HepG2 (cell line): ENCODE results near the gene HSCB. TPM values are rescaled to one million over a fixed set of nuclear protein-coding genes. Genes with fewer than 3 reads are reported as not detected.
A peak's percentile ranks its signal among the peaks of the same experiment; 100 is the strongest.

Experiments used
- AGO2 ChIP-seq: fragments of 200-400 bp; formaldehyde crosslinking; optimal IDR thresholded peaks from 2 replicates; pipeline ENCODE3; 2017; ENCODE audit warnings: mild to moderate bottlenecking, low read depth, low read length, moderate library complexity
- GATA4 ChIP-seq: sonication (generic); IDR thresholded peaks from 2 replicates; pipeline ENCODE4 v1.6.1; 2016; ENCODE audit warnings: antibody characterized with exemption, low read depth, borderline replicate concordance
- GMEB2 ChIP-seq: IDR thresholded peaks from 2 replicates; pipeline ENCODE4 v1.6.1; 2016; ENCODE audit warnings: missing biosample characterization, missing genetic modification reagents, low read depth
- HNRNPL ChIP-seq: fragments of 200-400 bp; formaldehyde crosslinking; IDR thresholded peaks from 2 replicates; pipeline ENCODE4 v1.6.1; 2017; ENCODE audit warnings: mild to moderate bottlenecking, low read depth, low read length
- MAFF ChIP-seq: IDR thresholded peaks from 2 replicates; pipeline ENCODE4 v1.6.1; 2011; ENCODE audit warnings: low read depth, low read length, improper control_type of control experiment
- MIER3 ChIP-seq: IDR thresholded peaks from 2 replicates; pipeline ENCODE4 v1.6.1; 2016; ENCODE audit warnings: missing compliant biosample characterization, borderline replicate concordance
- NFE2L1 ChIP-seq: sonication (generic); formaldehyde crosslinking; IDR thresholded peaks from 2 replicates; pipeline ENCODE4 v1.4.0; 2020; ENCODE audit warnings: missing genetic modification reagents, mild to moderate bottlenecking, borderline replicate concordance
- PHF8 ChIP-seq: sonication (generic); formaldehyde crosslinking; IDR thresholded peaks from 2 replicates; pipeline ENCODE4 v1.5.0; 2020; ENCODE audit warnings: missing genetic modification reagents
- SAFB2 ChIP-seq: sonication (generic); formaldehyde crosslinking; IDR thresholded peaks from 2 replicates; pipeline ENCODE4 v1.5.1; 2020; ENCODE audit warnings: missing genetic modification reagents, low read depth, mild to moderate bottlenecking, borderline replicate concordance
- SP4 ChIP-seq: sonication (generic); formaldehyde crosslinking; IDR thresholded peaks from 2 replicates; pipeline ENCODE4 v1.8.1; 2023; ENCODE audit warnings: mild to moderate bottlenecking, missing genetic modification reagents
- TGIF2 ChIP-seq: IDR thresholded peaks from 2 replicates; pipeline ENCODE4 v1.6.1; 2016; ENCODE audit warnings: control low read depth, missing compliant biosample characterization
- ZMAT5 ChIP-seq: sonication (generic); formaldehyde crosslinking; IDR thresholded peaks from 2 replicates; pipeline ENCODE4 v1.5.0; 2020; ENCODE audit warnings: mild to moderate bottlenecking, low read depth, missing genetic modification reagents, borderline replicate concordance
- ZNF225 ChIP-seq: sonication (generic); formaldehyde crosslinking; IDR thresholded peaks from 2 replicates; pipeline ENCODE4 v1.4.0; 2020; ENCODE audit warnings: mild to moderate bottlenecking, missing genetic modification reagents
- ZNF263 ChIP-seq: sonication (generic); formaldehyde crosslinking; IDR thresholded peaks from 2 replicates; pipeline ENCODE4 v1.4.0; 2020; ENCODE audit warnings: missing genetic modification reagents
- ZNF274 ChIP-seq: sonication (generic); formaldehyde crosslinking; IDR thresholded peaks from 2 replicates; pipeline ENCODE4 v1.5.1; 2020; ENCODE audit warnings: mild to moderate bottlenecking, missing genetic modification reagents
- ZNF430 ChIP-seq: sonication (generic); formaldehyde crosslinking; IDR thresholded peaks from 2 replicates; pipeline ENCODE4 v1.9.0; 2021; ENCODE audit warnings: mild to moderate bottlenecking, missing genetic modification reagents
- ZNF557 ChIP-seq: sonication (generic); formaldehyde crosslinking; IDR thresholded peaks from 2 replicates; pipeline ENCODE4 v1.4.0; 2020; ENCODE audit warnings: missing genetic modification reagents
- ZNF7 ChIP-seq: IDR thresholded peaks from 2 replicates; pipeline ENCODE4 v1.6.1; 2016; ENCODE audit warnings: missing biosample characterization, missing genetic modification reagents
- ZNF720 ChIP-seq: sonication (generic); formaldehyde crosslinking; IDR thresholded peaks from 2 replicates; pipeline ENCODE4 v1.4.0; 2020; ENCODE audit warnings: missing genetic modification reagents
- ZNF878 ChIP-seq: sonication (generic); formaldehyde crosslinking; IDR thresholded peaks from 2 replicates; pipeline ENCODE4 v1.8.1; 2023; ENCODE audit warnings: mild to moderate bottlenecking, missing genetic modification reagents, moderate library complexity
- polyA plus RNA-seq, 8 experiments: library from polyadenylated mRNA; depleted of rRNA in 3 of 8; stranded (reverse) in 7 of 8; unstranded in 1 of 8; fragments of >200 nt; fragmentation: Illumina TruSeq in 4 of 8; extraction: Trizol in 4 of 8; gene quantifications; 2 replicates each; pipeline versions ENCODE4 v1.2.1 to v1.2.3, GENCODE V29; 2011 to 2016; ENCODE audit warnings: low read depth in 4 of 8, missing spikeins in 1 of 8, mixed read lengths in 1 of 8; ENCODE audit not compliant: insufficient read depth in 1 of 8
- total RNA-seq, 5 experiments: library from RNA; depleted of rRNA; stranded (reverse); fragments of >200 nt; fragmentation: Illumina TruSeq; extraction: Trizol; gene quantifications; 2 replicates each; pipeline ENCODE4 v1.2.3, GENCODE V29; 2016; ENCODE audit warnings: low read depth in 1 of 5
- TF ChIP-seq, protein P1 (sequence below): sonication (generic); formaldehyde crosslinking; IDR thresholded peaks from 2 replicates; pipeline ENCODE4 v1.8.1; 2023; ENCODE audit warnings: mild to moderate bottlenecking, missing genetic modification reagents, borderline replicate concordance
- TF ChIP-seq, protein P2 (sequence below): sonication (generic); formaldehyde crosslinking; IDR thresholded peaks from 2 replicates; pipeline ENCODE4 v1.5.0; 2020; ENCODE audit warnings: mild to moderate bottlenecking, missing genetic modification reagents

The HSCB gene
- total and polyA plus RNA-seq, 2 of the 13 experiments (the other 11 are each of a cell fraction or from before 2014, with no cell fraction given), result 15.4 to 20.9 TPM

DNA sequence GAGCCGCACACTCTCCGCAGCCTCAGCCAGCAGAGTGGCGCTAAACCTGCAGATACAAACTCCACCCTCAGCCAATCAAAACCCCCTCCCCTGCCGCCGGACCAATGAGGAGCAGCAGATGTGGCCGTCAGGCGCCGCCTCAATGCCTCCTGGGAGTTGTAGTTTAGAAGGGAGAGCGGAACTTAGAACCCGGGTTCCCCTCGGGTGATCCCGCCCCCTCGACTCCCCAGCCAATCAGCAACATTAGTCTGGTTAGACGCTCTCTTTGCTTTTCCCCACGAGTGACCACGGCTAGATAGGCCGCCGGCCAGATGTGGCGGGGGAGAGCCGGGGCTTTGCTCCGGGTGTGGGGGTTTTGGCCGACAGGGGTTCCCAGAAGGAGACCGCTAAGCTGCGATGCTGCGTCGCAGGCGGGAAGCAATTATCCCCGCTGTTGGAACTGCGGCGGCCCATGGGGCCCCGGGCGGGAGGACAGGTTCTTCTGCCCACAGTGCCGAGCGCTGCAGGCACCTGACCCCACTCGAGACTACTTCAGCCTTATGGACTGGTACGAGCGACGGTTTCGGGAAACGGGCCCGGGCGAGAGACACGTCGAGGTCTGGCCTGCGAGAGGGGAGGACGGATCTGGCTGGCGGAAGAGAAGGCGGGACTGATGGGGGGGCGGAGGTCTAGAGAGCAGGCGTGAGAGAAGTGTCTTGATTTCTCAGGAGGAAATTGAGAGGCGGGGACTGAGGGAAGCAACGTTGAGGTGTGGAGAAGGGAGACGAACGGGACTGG, at the start of gene HSCB, which contains the start of gene CHEK2 (continued):
- TF ChIP-seq MAFF (no peak), ZNF720 (CRISPR knock-in tag) (no peak), ZNF7 (CRISPR knock-in tag) (no peak), NFE2L1 (no peak), HNRNPL (0 out of 2 replicates have a peak, but pooled peaks have one; percentile 52), SAFB2 (CRISPR knock-in tag) (no peak; the same call in 1 of the 2 replicates), ZNF263 (CRISPR knock-in tag) (0 out of 2 replicates have a peak, but pooled peaks have one; percentile 32), MIER3 (no peak), AGO2 (peak; percentile 90), ZNF225 (peak; percentile 91), ZNF878 (CRISPR knock-in tag) (peak; percentile 53; the same call in 1 of the 2 replicates), ZNF274 (CRISPR knock-in tag) (no peak), SP4 (CRISPR knock-in tag) (peak; percentile 73), GATA4 (peak; percentile 33; the same call in 1 of the 2 replicates), TGIF2 (no peak), PHF8 (CRISPR knock-in tag) (peak; percentile 92), GMEB2 (CRISPR knock-in tag) (peak; percentile 75), ZNF430 (CRISPR knock-in tag) (0 out of 2 replicates have a peak, but pooled peaks have one; percentile 35), ZNF557 (no peak), ZMAT5 (no peak)
- TF ChIP-seq, protein P1, sequence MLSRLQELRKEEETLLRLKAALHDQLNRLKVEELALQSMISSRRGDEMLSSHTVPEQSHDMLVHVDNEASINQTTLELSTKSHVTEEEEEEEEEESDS (CRISPR knock-in tag), result no peak
- TF ChIP-seq, protein P2, sequence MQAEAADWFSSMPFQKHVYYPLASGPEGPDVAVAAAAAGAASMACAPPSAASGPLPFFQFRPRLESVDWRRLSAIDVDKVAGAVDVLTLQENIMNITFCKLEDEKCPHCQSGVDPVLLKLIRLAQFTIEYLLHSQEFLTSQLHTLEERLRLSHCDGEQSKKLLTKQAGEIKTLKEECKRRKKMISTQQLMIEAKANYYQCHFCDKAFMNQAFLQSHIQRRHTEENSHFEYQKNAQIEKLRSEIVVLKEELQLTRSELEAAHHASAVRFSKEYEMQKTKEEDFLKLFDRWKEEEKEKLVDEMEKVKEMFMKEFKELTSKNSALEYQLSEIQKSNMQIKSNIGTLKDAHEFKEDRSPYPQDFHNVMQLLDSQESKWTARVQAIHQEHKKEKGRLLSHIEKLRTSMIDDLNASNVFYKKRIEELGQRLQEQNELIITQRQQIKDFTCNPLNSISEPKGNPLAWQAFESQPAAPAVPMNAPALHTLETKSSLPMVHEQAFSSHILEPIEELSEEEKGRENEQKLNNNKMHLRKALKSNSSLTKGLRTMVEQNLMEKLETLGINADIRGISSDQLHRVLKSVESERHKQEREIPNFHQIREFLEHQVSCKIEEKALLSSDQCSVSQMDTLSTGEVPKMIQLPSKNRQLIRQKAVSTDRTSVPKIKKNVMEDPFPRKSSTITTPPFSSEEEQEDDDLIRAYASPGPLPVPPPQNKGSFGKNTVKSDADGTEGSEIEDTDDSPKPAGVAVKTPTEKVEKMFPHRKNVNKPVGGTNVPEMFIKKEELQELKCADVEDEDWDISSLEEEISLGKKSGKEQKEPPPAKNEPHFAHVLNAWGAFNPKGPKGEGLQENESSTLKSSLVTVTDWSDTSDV (CRISPR knock-in tag), result no peak
